ENCODE results near the gene POLR2A.

POLR2A gene

GRCh38 chr17:7508846-7509245 lies 24.7 kb downstream of the POLR2A start:
- DNase-seq, result no peak

- no peak for DNase-seq
These were observed 25.8 kb downstream of the POLR2A start for GRCh38 chr17:7509937-7510336.

GRCh38 chr17:7511108-7511507 lies 26.9 kb downstream of the POLR2A start:
- DNase-seq, result no peak

GRCh38 chr17:7512105-7512504 lies 27.9 kb downstream of the POLR2A start:
- no peak for DNase-seq

GRCh38 chr17:7512824-7513540 lies 28.8 kb downstream of the POLR2A start:
- no peak for DNase-seq

- DNase-seq, result no peak
These were observed 29.8 kb downstream of the POLR2A start for GRCh38 chr17:7513850-7514419.

- no peak for DNase-seq
These were observed 31.9 kb downstream of the POLR2A start for GRCh38 chr17:7515911-7516610.

GRCh38 chr17:7523033-7523432 lies 38.9 kb downstream of the POLR2A start:
- DNase-seq, result peak; percentile 55 to 67

- DNase-seq, result no peak
These were observed 44.7 kb downstream of the POLR2A start for GRCh38 chr17:7528842-7529241.

- DNase-seq, result no peak
These were observed 46.1 kb downstream of the POLR2A start for GRCh38 chr17:7530023-7530900.

- DNase-seq, result no peak
These were observed 53.9 kb downstream of the POLR2A start for GRCh38 chr17:7538050-7538449.

GRCh38 chr17:7538891-7539545 lies 54.9 kb downstream of the POLR2A start:
- DNase-seq, result no peak

GRCh38 chr17:7541074-7541621 lies 57.0 kb downstream of the POLR2A start:
- no peak for DNase-seq

GRCh38 chr17:7544911-7545310 lies 60.7 kb downstream of the POLR2A start:
- DNase-seq, result no peak

GRCh38 chr17:7548585-7549400 lies 64.6 kb downstream of the POLR2A start, which contains the start of gene TNFSF12:
TSS of gene TNFSF12 (plus strand) at chr17:7549058. CDS start at chr17:7549154, 96 bp downstream.
- peak; percentile 41 to 61 for DNase-seq

All from CD4-positive, alpha-beta T cell treated with Interleukin-4 for 1 hour (primary cell).